GM20000 (cell line): ENCODE measurements around the gene PELI1.

Experiments used
- DNase-seq: peaks from one replicate; pipeline ENCODE4 v3.0.0; 2012; ENCODE audit warnings: low spot score
- TF ChIP-seq, protein P1 (sequence below): IDR thresholded peaks from 2 replicates; pipeline ENCODE4 v1.5.1; 2012; ENCODE audit warnings: mild to moderate bottlenecking, control low read depth; ENCODE audit errors: extremely low read depth, missing control alignments

The PELI1 gene

GRCh38 chr2:64049633-64050220 is 94.5 kb downstream of the PELI1 start:
- TF ChIP-seq, protein P1, sequence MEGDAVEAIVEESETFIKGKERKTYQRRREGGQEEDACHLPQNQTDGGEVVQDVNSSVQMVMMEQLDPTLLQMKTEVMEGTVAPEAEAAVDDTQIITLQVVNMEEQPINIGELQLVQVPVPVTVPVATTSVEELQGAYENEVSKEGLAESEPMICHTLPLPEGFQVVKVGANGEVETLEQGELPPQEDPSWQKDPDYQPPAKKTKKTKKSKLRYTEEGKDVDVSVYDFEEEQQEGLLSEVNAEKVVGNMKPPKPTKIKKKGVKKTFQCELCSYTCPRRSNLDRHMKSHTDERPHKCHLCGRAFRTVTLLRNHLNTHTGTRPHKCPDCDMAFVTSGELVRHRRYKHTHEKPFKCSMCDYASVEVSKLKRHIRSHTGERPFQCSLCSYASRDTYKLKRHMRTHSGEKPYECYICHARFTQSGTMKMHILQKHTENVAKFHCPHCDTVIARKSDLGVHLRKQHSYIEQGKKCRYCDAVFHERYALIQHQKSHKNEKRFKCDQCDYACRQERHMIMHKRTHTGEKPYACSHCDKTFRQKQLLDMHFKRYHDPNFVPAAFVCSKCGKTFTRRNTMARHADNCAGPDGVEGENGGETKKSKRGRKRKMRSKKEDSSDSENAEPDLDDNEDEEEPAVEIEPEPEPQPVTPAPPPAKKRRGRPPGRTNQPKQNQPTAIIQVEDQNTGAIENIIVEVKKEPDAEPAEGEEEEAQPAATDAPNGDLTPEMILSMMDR: peak; percentile 73
- peak; percentile 79 for DNase-seq

DNA sequence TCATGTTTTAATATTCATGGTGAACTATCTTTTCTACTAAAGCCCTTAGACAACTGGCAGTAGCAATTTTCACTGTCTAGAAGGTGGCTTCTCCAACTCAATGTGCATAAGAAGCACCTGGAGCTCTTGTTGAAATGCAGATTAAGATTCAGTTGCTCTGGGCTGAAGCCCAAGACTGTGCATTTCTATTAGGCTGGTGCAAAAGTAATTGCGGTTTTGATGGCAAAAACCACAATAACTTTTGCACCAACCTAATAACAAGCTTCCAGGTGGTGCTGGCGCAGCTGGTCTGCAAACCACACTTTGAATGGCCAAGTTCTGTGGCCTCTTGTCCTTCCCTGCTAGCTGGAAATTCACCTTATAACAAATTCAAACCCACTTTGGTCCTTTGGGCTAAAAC is 98.3 kb downstream of the PELI1 start:
- DNase-seq: no peak
- TF ChIP-seq, protein P1: no peak
